ENCODE results near the gene CYTL1. TPM values are rescaled to one million over a fixed set of nuclear protein-coding genes. Genes with fewer than 3 reads are reported as not detected.
A peak's percentile ranks its signal among the peaks of the same experiment; 100 is the strongest.

Gene CYTL1
- total and polyA plus RNA-seq, 11 donors = 0.78 to 2.5 (median 0.93) TPM; not detected in 8

DNA sequence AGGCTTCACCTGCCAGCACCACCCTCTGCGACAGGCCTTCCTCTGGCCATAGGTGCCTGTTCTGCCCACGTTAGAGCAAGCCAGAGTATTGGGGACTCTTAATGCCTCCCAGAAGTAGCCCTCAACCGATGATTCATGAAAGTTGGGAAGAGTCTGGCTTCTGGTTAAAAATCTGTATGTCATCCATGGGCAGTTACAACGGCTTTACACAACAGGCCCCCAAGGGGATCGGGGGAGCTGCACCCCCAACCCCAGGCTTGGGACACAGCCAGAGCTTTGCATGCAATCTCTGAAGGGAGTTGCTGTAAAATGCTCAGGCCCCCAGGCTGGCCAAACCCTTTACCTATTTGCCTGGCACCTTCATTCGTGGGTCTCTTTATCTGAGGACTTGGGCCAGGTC lies 5.4 kb upstream of the CYTL1 start:
- Histone ChIP-seq H3K4me1 (no peaks in the 10 kb centered on the region), H3K27me3 (peaks cover 0 to 13% (median 6%) of the 10 kb centered on the region in 9 donors), H3K36me3 (no peaks in the 10 kb centered on the region), H3K4me3 (no peak overlapping the region), H3K9me3 (peaks cover 0 to 11% (median 0%) of the 10 kb centered on the region in 12 donors), H3K27ac (peak overlapping the region in 1 of 12 donors; percentile 37)
- intact Hi-C loops (cut with DNase I) = no loop called here
- ATAC-seq (no peak), DNase-seq (no peak)
- 69 to 76% (median 72%) methylated on average over 4 to 6 of the region's 6 CpGs for WGBS, 4 donors
- TF ChIP-seq, protein P1, sequence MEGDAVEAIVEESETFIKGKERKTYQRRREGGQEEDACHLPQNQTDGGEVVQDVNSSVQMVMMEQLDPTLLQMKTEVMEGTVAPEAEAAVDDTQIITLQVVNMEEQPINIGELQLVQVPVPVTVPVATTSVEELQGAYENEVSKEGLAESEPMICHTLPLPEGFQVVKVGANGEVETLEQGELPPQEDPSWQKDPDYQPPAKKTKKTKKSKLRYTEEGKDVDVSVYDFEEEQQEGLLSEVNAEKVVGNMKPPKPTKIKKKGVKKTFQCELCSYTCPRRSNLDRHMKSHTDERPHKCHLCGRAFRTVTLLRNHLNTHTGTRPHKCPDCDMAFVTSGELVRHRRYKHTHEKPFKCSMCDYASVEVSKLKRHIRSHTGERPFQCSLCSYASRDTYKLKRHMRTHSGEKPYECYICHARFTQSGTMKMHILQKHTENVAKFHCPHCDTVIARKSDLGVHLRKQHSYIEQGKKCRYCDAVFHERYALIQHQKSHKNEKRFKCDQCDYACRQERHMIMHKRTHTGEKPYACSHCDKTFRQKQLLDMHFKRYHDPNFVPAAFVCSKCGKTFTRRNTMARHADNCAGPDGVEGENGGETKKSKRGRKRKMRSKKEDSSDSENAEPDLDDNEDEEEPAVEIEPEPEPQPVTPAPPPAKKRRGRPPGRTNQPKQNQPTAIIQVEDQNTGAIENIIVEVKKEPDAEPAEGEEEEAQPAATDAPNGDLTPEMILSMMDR (IDR thresholded peaks at IDR 0.05) = no peak
- no peak for TF ChIP-seq POLR2A (IDR thresholded peaks at IDR 0.05)

DNA sequence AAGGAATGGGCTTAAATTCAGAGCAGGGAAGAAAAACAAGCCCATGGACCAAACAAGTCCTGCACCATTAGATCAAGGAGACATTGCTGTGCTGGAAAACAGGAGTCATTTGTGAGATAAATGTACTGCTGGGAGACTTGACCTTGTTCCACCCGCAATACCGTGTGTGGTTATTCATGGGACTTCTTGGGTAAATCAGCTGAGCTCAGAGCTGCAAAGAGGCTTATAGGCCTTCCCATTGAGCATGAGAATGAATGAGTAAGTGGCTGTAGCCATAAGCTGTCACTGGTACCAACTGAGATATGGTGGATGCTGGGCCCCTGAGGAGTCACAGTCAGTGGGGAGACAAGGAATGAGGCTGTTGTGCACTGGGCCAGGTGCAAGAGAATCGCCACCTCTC lies 2.3 kb upstream of the CYTL1 start:
- WGBS, 4 donors = 72 to 84% (median 77%) methylated on average over 3 of the region's 3 CpGs
- no peak for TF ChIP-seq POLR2A (IDR thresholded peaks at IDR 0.05)
- TF ChIP-seq, protein P1 (IDR thresholded peaks at IDR 0.05) = no peak
- DNase-seq = no peak
- H3K27ac ChIP-seq = no peak overlapping the region
- H3K9me3 ChIP-seq = peaks cover 0 to 11% (median 0%) of the 10 kb centered on the region in 12 donors
- intact Hi-C loops (cut with DNase I) = no loop called here
- no peak for ATAC-seq
- no peaks in the 10 kb centered on the region for H3K36me3 ChIP-seq
- H3K27me3 ChIP-seq = peaks cover 8 to 32% (median 22%) of the 10 kb centered on the region in 9 donors
- H3K4me3 ChIP-seq = no peak overlapping the region
- H3K4me1 ChIP-seq = peaks cover 0 to 10% (median 0%) of the 10 kb centered on the region in 12 donors

DNA sequence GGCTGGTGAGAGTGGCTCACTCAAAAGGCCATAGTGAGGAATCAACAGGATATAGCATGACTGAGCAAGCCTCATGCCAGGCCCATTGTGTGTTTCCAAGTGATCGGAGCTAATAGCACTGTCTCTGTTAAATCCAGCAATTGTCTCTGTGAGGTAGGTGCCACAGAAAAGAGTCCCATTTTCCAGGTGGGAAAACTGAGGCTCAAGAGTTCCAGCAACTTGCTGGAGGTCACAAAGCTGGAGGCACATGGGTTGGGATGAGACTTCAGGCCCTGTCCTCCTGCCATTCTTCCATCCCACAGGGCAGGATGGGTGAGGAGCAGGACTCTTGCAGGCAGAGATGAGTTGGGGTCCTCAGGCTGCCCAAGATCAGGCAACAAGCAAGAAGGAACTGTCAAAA lies 1.1 kb upstream of the CYTL1 start:
- Histone ChIP-seq H3K36me3 (no peaks in the 10 kb centered on the region), H3K9me3 (peaks cover 0 to 11% (median 0%) of the 10 kb centered on the region in 12 donors), H3K27ac (no peak overlapping the region), H3K27me3 (peaks cover 8 to 42% (median 22%) of the 10 kb centered on the region in 9 donors), H3K4me1 (peaks cover 0 to 10% (median 0%) of the 10 kb centered on the region in 12 donors), H3K4me3 (no peak overlapping the region)
- DNase-seq (no peak), ATAC-seq (no peak)
- TF ChIP-seq, protein P1 (IDR thresholded peaks at IDR 0.05) = no peak
- TF ChIP-seq POLR2A (IDR thresholded peaks at IDR 0.05) = no peak
- 80 to 91% (median 83%) methylated on average over 1 of the region's 1 CpG for WGBS, 4 donors
- intact Hi-C loops (cut with DNase I) = no loop called here

DNA sequence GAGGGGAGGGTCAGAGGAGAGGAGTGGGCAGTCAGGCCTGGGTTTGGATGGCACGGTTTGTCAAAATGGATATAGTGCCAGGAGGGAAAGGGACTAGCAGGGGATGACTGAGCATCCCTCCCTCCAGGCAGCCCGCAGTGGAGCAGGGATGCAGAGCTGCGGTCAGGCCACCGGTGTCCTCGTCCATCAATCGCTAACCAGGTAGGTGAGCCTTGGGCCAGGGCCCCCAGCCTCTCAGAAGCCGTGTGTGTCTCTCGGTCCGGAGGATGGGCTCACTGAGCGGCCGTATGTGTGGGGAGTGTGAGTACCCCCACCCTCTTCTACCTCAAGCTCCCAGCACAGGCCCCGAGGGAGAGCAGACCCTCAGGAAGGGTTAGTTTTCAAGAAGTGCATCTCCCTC lies 538 bp upstream of the CYTL1 start:
- no peak for TF ChIP-seq POLR2A (IDR thresholded peaks at IDR 0.05)
- TF ChIP-seq, protein P1 (IDR thresholded peaks at IDR 0.05) = no peak
- Histone ChIP-seq H3K4me1 (peaks cover 0 to 10% (median 0%) of the 10 kb centered on the region in 12 donors), H3K9me3 (peaks cover 0 to 11% (median 0%) of the 10 kb centered on the region in 12 donors), H3K27me3 (peaks cover 8 to 42% (median 22%) of the 10 kb centered on the region in 9 donors), H3K27ac (no peak overlapping the region), H3K36me3 (no peaks in the 10 kb centered on the region), H3K4me3 (no peak overlapping the region)
- intact Hi-C loops (cut with DNase I) = no loop called here
- no peak for ATAC-seq
- 70 to 81% (median 79%) methylated on average over 12 of the region's 12 CpGs for WGBS, 4 donors
- DNase-seq = no peak

Measured in heart left ventricle (tissue), 16 donors.